Measurements from ENCODE around the gene FANCB.

Gene FANCB

DNA sequence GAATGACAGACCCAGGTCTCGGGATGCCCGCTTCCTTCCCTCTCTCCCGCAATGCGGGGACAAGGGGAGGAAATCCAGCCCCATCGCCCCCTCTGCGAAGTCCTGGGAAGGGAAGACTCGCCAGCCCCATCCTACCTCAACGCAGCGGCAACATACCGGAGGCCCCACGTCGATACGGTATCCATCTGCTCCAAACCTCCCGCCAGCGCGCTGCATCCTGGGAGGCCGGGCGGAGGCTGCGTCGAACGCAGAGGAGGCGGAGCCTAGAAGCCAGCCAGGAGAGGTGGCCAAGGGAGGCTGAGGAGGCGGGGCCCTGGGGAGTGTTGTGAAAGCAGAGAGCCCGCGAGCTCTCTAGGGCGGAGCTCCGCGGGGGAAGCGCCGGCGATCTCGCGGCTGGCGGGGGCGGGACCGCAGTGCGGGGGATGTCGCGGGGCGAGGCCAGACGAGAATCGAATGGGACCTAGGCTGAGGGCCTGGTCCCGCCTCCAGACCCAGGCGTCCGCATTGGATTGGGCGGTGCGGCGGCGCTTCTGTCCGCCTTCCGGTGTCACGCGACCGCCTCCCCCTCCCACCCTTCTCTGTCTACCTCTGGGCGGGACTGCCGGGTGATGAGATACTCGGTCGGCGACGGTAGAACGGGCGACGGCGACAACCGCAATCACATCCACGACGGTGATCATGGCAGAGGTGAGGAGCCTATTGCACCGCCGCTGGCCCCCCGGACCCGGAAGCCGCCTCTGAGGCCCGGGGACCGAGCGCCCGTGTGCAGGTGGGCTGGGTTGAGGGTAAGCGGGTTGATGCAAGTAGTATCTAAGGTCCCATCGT is at the start of gene FANCB, which contains the start of gene MOSPD2:
Gene FANCB, minus strand, starts transcription at position 219 of the 825 bp plus-strand sequence. CDS start 7,559 bp downstream, outside the sequence.
Gene MOSPD2, plus strand, starts transcription at position 571 of the 825 bp plus-strand sequence. Its CDS starts 108 bp downstream, at position 679.
- peak; percentile 96 for DNase-seq

DNA sequence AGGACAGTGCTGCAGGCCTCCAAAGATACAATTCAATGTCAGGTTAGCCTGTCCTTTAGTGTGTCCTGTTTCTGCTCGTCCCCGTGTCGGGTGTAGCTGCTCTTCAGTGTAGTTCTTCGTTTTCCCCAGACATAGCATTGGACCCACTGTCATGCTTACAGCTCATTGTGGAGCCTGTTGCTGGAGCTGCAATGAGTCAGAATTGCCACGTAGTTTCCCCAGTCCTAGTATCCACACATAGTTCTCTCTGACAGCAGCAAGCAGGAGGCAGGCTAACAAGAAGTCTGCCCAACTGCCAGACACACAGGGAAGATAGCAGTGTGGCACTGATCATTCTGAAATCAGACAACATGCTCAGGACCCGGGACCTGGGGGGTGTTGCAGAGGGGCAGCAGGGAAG is 49.6 kb upstream of the FANCB start:
- no peak for DNase-seq

GRCh38 chrX:14920196-14920595 is 47.3 kb upstream of the FANCB start:
- DNase-seq = no peak

DNA sequence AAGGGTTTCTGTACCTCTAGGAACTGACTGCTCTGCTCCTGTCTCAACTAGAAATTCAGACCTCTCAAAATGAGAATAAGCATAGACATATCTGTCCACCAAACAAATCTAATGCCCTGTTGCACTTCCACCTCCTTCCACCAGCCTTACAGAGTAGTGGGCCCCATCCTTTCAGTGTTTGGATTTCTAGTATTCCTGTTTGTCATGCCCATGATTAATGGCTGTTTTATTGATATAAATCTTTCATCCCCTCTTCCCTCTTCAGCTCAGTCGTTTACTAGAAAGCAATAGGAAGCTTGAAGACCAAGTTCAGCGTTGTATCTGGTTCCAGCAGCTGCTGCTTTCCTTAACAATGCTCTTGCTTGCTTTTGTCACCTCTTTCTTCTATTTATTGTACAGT is 46.5 kb upstream of the FANCB start:
- no peak for DNase-seq

- DNase-seq = no peak
Observed at GRCh38 chrX:14916017-14916674, 43.3 kb upstream of the FANCB start.

DNA sequence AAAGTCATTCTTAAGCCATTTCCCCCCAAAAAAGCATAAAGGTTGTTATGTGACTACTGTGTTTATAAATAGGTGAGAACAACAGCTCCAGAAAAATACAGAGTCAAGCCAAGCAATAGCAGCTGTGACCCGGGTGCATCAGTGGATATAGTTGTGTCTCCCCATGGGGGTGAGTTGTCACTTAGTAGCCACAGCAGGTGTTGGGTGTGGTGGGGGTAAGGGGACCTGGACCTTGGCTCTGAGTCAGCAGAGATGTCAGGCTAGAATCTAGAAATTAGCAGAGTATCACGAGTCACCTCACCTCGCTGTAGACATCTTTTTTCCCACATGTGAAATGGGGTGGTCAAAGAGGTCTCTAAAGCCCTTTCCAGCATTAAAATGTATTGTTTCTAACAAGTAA is 42.7 kb upstream of the FANCB start:
- DNase-seq = no peak

DNA sequence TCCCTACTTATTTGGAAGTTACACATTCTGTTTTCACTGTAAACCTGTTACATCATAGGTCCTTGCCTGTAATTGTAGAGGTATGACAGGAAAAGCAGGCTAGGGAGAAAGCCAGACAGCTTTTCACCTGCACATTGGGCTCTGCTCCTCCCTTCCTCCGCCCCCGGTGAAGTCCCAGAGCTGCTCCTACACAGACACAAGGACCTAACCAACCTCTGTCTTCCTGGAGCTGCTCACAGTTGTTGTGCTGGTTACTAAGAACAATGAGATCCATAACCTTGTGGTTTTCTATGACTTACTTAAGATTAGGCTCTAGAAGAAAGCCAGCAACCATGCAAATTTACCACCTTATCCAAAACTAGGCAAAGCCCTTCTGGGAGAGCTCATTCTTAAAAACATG is 40.4 kb upstream of the FANCB start:
- no peak for DNase-seq

GRCh38 chrX:14903891-14904290 is 31.0 kb upstream of the FANCB start:
- DNase-seq = no peak

- DNase-seq = no peak
Observed at GRCh38 chrX:14902537-14902936, 29.7 kb upstream of the FANCB start.

DNA sequence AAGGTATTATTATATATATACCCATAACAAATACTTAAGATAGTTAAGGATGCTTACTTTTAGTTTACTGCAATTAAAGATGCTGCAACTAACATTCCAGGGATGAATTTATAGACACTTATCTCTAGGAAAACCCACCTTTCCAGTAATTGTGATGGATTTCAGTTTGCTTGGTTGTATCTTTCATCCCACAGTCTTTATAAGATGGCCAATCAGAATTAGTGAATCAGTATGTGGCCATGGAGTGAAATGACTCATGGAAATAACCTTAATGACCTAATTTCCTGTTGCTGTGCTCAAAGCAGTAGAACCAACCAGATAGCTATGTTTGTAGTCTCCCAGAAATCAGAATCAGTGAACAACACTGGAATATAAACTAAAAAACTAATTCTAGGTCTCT is 26.7 kb upstream of the FANCB start:
- DNase-seq = no peak

DNA sequence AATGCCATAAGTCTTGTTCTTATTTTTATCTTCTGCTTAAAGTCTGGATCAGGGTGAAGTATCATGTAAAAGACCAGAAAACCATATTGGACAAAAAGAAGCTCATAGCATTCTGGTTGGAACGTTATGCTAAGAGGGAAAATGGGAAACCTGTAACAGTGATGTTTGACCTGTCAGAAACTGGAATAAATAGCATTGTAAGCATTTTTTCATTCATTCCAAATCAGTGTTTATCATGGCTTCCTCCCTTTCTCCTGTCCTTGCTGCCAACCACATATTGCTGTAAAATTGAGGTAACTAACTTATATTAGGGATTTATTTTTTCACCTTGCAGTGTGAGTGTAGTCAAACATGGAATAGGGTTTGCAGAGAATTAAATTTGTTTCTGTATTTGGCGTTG is 24.2 kb upstream of the FANCB start:
- no peak for DNase-seq

DNA sequence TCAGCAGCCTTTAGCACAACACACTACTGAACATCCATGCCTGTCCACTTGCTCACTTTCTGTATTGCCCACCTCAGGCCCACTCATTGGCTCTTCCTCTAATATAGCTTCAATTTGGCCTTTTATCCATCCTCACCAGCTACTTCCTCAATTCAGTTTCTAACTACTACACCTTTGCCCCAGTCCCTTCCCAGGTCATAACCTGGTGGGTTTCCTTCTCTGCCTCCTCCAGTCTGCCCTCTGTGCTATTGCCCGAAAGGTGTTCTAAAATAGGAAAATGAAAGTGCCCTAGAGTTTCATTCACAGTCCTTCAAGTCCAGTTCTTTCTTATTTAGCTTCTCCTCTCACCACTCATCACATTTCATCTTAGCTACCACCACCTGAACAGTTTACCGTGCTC is 23.4 kb upstream of the FANCB start:
- DNase-seq = no peak

DNA sequence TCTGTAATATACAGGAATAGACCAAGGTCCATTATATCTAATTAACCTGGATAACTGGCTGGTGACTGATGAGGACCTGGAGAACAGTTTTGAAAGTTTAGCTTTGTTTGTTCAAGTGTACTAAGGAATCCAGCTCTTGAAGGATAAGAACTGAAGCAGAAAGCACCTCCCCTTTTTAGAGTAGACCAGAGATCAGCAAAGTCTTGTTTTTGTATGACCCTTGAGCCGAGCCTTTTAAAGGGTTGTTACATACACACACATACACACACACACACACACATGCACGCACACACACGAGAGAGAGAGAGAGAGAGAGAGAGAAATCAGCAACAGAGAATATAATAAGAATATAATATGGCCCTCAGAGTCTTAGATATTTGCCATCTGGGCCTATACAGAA is 13.4 kb upstream of the FANCB start:
- no peak for DNase-seq

GRCh38 chrX:14884714-14885113 is 11.8 kb upstream of the FANCB start:
- no peak for DNase-seq

- DNase-seq = no peak
Observed at GRCh38 chrX:14883826-14884225, 11.0 kb upstream of the FANCB start.

GRCh38 chrX:14875624-14876023 is 2.8 kb upstream of the FANCB start:
- no peak for DNase-seq

- no peak for DNase-seq
Observed at GRCh38 chrX:14873676-14874049, 794 bp upstream of the FANCB start.

GRCh38 chrX:14872355-14872754 is 514 bp downstream of the FANCB start:
- no peak for DNase-seq

DNA sequence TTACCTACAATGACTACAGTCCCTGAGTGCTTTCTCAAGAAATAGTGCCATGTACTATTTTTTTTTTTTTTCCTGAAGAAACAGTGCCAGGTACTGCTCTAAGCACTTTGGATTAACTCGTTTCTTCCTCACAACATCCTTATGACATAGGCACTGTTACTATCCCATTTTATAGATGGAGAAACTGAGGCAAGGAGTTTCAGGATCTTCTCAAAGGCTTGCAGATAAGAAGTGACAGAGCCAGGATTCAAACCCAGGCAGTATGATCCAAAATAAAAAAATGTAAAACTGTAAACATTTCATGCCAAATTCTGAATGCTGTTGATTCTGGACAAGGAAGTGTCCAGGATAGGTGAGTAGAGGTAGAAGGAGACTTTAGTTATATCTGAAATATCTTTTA is 1.1 kb downstream of the FANCB start:
- no peak for DNase-seq

DNA sequence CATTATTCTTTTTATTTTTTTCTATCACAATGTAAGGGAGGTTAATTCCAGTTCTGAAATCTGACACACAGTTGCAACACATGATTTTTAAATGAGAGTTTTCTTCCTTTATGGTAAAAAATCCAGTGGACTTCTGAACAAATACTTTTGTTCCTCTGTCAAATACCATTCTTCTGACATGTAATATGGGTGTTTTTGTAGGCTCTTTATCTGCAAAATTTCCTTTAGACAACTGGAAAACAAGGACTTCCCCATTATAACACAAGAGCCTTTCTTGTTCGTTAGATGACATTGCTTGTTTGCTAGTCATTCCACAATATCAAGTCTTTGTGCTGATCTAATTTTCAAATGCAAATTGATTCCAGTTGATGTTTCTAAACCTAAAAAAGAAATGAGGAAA is 7.7 kb downstream of the FANCB start:
- no peak for DNase-seq

GRCh38 chrX:14864631-14865030 is 8.2 kb downstream of the FANCB start:
- no peak for DNase-seq

DNA sequence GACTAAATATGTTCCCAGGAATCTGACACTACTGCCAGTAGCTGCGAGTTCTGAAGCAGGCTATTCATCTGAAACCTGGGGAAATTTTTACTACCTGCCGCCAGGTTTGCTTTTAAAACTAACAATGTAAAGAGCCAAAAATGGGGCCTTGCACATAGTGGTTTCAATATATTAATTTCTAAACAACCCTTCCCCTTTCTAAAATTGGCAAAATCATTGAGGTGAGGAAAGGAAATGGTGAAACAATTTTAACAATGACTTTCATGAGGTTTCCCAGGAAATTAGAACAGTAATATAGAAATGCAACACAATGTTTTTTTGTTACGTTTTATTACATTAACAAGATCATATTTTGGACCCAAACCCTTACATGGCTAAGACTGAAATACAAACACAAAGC is 21.3 kb downstream of the FANCB start:
- DNase-seq = no peak

GRCh38 chrX:14843666-14844065 is 29.2 kb downstream of the FANCB start:
- DNase-seq = no peak

- DNase-seq = no peak
Observed at GRCh38 chrX:14837155-14837554, 35.7 kb downstream of the FANCB start.

DNA sequence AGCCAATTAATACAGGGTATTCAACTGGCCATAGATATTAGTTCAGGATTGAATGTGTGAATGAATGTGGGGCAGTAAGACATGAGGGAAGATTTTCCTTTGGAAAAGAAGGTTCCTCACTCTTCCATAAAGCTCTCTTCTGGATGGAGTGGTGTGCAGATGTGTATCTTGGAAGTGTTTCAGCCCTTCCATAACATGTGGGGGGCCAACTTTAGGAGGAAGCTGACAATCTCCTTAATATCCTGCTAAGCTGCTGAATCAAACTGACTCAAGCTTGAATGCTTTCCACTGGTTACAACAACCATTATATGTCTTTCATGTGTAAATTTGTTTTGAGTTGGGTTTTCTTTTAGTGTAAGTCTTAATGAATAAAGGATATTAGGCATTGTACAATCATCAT is 40.3 kb downstream of the FANCB start:
- no peak for DNase-seq
